AG08396 (cell line): Measurements from ENCODE around the gene COX6B2.
"Not testable (repeated sequence)": the region's sequence is repeated elsewhere in the genome, so short reads cannot be mapped to it uniquely, and the experiment has no call there.

Source experiments
- DNase-seq: peaks from one replicate; pipeline ENCODE4 v3.0.0; 2012; ENCODE audit warnings: low spot score, mixed read lengths

Gene COX6B2, protein sequence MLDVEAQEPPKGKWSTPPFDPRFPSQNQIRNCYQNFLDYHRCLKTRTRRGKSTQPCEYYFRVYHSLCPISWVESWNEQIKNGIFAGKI

DNA sequence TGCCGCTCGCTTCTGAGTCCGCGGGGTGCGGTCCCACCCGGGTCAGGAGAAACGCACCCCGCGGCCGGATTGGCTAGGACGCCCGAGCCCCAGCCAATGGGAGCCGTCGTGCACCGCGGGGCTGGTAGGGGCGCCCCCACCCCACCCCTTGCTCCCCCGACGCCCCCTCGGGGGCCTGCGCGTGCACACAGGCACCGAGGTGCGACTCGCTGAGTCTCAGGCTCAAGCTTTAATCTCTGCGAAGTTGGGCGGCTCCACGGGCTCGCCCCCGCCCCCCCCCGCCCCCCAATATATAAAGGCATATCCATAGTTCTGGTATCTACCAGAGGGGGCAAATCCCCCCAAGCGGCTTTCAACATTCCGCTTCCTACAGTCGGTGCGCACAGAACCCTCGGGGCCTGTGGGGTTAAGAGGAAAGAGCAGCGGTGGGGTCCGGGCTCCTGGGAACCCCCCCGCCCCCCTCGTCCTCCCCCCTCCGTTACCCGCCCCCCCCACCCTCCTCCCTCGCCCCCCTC lies at the start of gene COX6B2:
COX6B2 (minus strand) TSS at position 22 of the 515 bp plus-strand sequence. CDS start 198 bp downstream, outside the sequence.
- DNase-seq = no peak

DNA sequence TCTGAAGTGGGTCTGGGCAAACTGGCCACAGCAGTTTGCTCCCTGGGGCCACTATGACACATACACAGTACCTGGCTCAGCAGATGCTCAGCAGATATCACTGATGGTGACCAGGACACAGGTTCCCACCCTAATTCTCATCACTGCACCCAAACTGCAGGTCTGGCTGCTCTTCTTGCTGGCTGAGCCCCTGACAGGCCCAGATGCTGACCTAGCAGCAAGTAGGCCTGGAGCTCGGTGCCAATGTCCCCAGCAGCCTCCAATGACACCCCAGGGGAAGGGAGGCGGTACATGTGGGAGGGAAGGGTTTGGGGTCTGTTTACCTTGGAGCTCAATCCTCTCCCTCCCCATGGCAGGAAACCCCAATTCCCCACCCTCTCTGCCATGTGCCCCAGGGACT lies 48.0 kb upstream of the COX6B2 start:
- DNase-seq = no peak

DNA sequence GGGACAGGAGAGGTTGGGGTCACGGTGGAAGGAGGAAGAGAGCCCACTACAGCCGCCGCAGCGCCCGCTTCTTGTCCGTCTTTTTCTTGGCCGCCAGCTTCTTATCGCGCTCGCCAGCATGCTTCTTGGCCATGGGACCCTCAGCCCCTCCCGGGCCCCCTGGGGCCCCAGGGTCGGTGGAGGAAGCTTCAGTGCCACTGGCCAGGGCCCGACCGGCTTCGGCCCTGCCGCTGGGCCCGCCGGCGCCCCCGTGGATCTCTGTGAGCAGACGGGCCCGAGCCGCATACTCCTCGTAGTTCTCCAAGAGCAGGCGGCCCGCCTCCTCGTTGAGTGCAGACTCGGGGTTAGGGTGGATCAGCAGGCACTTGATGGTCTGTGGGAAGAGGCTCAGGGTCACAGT lies 46.9 kb upstream of the COX6B2 start:
- not testable (repeated sequence) for DNase-seq

DNA sequence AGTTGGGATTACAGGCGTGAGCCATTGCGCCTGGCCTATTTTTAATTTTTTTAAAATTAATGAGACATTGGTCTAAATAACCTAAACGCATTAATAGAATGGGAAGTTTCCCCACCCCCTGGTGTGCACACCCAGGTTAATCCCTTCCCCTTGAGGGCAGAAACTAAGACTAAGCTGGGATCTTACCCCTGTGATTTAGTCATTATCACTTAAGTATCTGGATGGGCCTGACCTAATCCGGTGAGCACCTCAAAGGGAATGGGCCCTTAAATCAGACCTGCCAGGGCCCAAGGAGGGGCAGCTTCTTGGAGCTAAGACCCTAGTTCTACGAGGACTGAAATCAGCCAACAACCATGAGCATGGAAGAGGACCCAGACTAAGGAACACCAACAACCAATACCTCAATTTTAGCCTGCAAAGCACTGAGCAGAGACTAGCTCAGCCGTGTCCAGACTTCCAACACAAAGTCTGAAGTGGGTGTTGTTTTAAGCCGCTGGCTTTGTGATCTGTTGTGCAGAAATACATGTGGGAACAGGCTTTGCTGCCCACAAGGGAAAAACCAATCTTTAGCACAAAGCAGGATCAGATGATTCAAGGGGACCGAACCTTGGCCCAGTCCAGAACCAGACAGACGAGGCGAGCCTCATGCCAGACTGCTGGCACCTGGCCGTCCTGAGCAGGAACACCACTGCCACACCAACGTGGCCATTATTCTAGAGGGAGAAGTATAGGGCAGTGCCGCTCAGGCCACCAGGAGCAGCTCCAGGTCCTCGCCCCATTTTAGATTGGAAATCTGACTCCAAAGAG lies 46.0 kb upstream of the COX6B2 start:
- DNase-seq = no peak

DNA sequence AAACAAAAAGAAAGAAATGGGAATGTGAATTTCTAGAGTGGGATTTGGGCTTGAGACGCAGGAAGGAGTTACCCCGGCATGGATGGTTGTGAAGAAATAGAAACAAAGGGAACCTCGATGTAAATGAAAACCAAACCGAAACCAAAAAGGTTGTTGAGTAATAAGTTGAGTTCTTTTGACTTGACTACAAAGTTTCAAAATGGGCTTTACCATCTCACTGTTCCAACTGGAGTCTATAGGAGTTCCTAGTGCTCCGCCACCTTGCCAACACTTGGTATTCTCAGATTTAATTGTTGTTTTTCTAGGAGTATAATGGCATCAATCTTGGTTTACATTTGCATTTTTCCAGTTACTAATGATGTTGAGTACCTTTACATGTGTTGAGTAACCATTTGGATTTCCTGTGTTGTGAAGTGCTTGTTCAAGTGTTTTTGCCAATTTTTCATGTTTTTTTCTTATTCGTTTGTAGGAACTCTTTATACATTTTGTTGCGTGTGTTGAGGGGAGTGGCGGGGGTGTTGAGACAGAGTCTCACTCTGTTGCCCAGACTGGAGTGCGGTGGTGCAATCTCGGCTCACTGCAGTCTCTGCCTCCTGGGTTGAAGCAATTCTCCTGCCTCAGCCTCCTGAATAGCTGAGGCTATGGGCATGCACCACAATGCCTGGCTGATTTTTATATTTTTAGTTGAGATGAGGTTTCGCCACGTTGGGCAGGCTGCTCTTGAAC lies 43.8 kb upstream of the COX6B2 start:
- DNase-seq = no peak

DNA sequence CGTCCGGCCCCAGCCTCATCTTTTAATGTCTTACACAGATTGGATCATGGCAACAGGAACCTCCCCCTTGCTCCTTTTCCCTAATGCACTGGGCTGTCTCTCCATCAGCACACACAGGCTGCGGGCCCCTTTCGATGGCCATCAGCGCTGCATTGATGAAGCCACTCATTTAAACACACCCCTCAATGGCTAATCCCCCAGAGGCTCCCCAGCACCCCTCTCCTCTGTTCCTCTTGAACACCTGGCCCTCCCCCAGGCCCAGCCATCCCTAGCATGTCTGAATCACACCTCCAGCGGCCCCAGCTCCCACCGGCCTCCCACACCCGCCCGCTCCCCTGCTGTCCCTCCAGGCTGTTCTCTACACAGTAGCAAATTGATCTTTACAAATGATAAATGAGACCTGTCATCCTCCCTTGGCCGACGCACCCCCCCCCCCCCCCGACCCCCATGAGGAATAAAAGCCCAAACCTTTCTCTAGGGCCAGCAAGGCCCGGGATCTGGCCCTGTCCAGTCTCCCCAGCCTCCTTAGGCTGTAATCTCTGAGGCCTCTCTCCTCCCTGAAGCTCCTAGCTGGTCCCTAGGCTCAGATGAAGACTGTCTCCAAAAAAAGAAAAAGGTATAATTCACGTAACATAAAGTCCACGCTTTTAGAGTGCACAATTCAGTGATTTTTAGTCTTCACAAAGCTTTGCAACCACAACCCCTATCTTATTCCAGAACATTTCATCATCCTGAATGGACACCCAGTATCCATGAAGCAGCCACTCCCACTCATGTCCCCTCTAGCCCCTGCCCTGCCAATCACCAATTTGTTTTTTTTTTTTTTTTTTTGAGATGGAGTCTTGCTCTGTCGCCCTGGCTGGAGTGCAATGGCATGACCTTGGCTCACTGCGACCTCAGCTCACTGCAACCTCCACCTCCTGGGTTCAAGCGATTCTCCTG lies 38.6 kb upstream of the COX6B2 start:
- DNase-seq = no peak

DNA sequence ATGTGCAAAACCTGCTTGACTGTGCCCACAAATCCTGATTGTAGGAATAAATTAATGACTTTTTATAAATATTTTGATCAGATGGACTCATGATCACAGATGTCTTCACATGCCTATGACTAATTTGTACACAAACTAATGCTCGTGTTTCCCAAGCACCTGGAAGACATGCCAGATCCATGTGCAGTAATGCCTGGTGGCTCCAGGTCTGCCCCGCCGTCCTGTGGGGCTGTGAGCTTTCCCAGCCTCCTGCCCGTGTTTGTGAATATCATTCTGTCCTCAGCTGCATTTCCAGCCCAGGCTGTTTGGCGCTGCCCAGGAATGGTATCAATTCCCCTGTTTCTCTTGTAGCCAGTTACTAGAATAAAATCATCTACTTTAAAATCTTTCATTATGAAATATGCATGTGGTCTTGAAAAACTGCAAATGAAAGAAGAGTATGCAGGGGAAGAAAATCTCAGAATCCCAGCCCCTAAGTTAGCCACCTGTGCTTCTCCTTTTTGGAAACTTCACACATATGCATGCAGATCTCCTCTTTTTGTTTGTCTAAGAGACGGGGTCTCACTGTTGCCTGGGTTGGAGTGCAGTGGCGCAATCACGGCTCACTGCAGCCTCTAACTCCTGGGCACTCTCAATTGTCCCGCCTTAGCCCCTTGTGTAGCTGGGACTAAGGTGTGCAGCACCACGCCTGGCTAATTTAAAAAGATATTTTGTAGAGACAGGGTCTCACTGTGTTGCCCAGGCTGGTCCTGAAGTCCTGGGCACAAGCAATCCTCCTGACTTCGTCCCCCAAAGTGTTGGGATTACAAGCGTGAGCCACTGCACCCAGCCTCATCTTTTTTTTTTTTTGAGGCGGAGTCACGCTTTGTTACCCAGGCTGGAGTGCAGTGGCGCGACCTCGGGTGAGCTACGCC lies 37.4 kb upstream of the COX6B2 start:
- no peak for DNase-seq

DNA sequence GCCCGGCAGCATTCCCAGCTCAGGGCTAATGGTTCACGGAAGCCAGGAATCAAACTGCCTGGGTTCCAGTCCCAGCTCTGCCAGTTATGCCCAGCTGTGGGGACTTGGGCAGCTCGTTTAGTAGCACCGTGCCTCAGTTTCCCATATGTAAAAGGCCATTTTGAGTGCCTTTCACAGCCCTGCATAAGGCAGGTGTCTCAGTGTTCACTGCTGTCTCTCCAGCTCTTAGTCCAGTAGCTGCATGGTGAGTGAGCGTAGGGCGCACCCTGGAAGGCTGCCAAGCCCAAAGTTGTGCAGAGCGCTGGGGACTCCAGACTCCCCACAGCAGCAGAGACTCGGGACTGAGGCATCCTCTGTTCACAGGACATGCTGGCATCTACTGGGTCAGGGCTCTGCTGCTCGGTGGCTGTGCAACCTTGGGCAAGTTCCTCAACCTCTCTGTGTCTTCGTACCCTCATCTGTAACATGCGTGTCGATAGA lies 36.7 kb upstream of the COX6B2 start:
- DNase-seq = no peak

DNA sequence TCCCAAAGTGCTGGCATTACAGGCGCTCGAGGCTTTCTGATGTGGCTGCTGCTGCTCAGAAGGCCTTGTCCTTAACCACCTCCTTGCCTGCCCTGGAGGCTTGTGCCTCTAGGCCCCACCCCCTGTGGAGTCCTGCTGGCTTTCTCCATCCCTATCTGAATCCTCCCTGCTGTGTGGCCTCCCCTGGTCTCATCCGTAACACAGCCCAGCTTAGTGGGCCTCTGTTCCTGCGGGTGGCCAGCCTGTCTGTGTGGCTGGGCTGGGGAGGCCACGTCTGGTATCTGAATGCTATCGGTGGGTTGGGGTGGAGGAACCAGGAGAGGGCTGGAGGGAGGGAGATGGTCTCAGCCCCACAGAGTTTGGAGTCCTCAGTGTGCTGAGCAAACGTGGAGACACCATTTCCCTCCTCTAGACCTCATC lies 36.0 kb upstream of the COX6B2 start:
- no peak for DNase-seq

DNA sequence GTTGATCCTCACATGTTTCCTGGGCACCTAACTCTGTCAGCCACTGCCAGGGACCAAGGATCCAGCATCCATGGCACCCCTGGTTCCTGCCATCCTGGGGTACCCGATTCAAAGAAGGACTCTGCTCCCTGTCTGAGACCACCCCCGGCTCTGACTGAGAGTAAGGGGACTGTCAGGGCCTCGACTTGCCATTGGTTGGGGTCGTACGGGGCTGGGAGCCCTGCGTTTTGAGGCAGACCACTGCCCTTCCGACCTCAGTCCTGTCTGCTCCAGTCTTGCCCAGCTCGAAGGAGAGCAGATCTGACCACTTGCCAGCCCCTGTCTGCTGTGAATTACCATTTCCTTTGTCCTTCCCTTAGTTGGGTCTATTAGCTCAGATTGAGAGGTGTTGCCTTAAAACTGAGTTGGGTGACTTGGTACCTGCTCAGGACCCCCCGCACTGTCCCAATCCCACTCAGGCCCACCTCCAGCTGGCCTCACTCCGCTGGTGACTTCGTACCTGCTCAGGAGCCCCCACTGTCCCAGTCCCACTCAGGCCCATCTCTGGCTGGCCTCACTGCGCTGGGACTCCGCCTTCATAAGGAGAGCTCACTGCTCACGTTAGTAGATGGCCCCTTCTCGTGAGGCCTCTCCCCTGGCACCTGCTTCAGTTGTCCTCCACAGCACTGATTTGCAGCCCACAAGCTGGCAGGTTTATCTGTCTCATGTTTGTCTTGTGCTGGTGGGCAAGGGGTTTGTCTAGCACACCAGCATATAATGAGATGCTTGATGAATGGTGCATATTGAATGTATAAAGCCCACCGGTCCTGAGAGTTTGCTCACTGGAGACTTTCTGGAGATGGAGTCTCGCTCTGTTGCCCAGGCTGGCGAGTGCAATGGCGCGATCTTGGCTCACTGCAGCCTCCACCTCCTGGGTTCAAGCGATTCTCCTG lies 35.1 kb upstream of the COX6B2 start:
- no peak for DNase-seq

DNA sequence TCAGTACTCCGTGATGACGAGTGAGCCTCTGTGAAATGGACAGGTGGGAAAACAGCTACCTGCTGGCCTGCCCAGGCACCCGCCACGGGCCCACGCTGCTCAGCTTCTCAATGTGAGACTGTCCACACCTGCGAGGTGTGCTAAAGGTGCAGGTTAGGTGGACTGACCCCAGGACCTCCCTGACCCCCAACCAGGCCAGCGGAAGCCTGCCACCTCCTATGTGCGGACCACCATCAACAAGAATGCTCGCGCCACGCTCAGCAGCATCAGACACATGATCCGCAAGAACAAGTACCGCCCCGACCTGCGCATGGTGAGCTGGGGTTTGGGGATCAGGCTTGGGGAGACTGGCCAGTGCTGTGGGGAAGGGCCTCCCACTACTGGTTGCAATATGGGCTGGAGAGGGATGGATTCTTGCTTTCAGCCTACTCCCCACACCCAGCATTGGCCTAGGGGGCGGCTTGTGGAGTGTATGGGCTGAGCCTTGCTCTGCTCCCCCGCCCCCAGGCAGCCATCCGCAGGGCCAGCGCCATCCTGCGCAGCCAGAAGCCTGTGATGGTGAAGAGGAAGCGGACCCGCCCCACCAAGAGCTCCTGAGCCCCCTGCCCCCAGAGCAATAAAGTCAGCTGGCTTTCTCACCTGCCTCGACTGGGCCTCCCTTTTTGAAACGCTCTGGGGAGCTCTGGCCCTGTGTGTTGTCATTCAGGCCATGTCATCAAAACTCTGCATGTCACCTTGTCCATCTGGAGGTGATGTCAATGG lies 33.4 kb upstream of the COX6B2 start:
- DNase-seq = no peak

DNA sequence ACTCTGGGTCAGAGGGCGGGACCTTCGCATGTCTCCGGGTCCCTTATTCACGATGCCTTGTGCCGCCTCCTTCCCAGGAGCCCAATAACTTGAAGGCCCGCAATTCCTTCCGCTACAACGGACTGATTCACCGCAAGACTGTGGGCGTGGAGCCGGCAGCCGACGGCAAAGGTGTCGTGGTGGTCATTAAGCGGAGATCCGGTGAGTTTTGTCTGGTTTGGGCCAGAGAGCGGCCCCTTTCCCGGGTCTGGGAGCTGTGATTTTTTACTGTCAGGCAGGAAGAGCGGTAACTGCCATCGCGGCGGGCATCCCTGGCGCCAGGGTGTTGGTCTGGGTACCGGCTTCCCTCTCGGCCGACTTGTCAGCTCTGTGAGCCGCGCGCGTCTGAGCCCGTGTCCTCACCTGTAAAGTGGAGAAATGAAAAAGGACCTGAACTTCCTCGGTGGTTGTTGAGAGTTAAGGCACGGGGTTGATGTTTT lies 32.0 kb upstream of the COX6B2 start:
- no peak for DNase-seq

DNA sequence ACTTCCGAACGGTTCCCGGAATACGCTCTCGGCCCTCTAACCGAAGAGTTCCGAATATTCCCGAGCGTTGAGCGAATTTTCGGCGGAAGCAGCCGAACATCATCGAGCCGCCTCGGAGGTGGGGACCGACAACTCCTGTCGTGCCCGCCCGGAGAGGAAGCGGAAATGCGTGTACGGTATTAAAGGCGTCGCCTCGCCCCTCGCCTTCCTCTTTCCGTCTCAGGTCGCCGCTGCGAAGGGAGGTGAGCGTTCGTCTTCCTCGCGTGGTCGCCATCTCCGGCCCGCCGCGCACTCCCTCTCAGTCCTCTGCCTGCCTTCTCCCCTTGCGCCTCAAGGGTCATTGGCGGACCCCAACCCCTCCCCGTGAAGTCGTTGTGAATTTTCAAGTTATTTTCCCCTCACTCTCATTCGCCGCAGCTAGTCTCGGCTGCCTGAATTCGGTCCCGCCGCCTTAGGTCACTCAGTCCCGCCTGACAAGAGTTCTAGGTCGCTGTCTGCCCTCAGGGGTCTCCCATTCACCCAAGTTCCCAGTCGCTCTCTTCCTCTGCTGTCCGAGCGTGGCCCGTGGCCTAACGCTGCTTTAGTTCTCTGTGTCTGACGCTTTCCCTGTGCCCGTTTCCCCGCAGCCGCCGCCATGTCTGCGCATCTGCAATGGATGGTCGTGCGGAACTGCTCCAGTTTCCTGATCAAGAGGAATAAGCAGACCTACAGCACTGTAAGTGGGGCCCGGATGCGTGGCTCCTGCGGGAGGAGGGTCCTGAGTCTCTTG lies 31.4 kb upstream of the COX6B2 start, which contains the start of gene RPL28:
RPL28 (plus strand) TSS at position 209 of the 769 bp plus-strand sequence; CDS start at position 635, 426 bp downstream.
- peak; percentile 97 for DNase-seq

DNA sequence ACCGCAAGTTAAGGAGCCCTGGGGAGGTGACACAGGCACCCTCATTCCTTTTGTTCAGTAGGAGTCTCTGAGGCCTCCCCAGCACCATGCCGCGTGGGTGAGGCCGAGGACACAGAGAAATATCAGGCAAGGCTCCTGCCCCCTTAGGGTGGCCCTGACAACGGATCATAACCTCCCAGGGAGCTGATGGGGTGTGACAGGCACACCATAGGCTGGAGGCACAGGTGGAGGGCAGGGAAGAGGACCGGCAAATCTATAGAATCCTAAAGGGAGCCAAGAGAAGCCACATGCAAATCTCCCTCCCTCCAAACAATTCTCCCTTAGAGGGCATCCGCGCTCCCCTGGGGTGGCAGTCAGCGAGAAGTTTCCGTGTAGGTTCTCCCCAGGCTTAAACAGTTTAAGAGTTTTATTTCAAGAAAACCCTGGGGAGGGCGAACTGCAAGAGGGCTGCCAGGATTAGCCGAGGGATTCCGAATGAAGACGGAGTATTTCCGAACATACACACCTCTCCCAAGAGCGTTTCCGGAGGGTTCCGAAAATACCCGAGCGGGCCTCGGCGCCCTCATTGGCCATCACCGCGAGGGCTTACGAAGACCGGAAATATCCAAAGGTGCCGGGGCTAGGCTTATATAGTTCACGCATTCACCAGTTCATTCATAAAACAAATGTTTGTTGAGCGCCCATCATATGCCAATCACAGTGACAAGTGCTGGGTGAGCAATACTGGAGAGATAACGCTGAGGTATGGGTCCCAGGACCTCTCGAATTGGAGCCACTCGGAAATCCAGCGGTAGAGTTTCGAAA lies 30.6 kb upstream of the COX6B2 start:
- peak; percentile 95 for DNase-seq

DNA sequence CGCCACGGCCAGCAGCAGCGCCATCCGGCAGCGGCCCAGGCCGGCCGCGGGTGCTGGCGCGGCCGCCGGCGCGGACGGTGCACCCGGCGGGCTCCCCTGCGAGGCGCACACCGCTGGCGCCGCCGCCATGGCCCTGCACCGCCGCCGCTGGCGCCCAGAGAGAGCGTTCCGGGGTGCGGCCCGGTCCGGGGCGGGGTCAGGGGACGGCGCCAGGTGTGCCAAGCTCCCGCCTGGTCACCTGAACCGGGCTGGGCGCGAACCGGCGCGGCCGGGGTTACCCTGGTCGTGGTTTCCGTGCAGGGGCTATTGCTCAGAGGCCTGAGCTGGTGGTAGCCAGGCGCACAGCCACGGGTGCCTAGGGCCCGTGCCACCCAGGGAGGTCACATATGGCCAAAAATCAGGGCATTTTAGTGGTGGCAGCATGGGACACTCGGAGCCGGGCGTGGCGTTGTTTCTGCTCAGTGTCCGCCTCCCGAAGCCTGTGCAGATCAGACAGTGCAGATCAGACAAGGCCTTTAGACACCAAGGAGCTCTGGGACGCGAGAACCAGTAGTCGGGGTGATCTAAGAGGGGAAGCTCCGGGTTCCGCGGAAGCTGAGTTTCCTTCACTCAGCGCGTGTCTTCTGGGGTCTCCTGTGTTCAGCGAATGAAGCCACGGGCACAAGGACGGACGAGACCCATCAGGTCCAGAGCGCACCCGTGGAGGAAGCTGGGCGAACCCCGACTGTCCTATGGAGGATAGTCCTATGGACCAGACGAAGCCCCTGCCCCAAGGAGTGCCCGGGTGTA lies 29.8 kb upstream of the COX6B2 start, which contains the start of gene TMEM238:
TMEM238 (minus strand) TSS at position 162 of the 789 bp plus-strand sequence; CDS start at position 129, 33 bp downstream.
- no peak for DNase-seq
